Measurements from ENCODE around the gene ADARB1.

The ADARB1 gene

DNA sequence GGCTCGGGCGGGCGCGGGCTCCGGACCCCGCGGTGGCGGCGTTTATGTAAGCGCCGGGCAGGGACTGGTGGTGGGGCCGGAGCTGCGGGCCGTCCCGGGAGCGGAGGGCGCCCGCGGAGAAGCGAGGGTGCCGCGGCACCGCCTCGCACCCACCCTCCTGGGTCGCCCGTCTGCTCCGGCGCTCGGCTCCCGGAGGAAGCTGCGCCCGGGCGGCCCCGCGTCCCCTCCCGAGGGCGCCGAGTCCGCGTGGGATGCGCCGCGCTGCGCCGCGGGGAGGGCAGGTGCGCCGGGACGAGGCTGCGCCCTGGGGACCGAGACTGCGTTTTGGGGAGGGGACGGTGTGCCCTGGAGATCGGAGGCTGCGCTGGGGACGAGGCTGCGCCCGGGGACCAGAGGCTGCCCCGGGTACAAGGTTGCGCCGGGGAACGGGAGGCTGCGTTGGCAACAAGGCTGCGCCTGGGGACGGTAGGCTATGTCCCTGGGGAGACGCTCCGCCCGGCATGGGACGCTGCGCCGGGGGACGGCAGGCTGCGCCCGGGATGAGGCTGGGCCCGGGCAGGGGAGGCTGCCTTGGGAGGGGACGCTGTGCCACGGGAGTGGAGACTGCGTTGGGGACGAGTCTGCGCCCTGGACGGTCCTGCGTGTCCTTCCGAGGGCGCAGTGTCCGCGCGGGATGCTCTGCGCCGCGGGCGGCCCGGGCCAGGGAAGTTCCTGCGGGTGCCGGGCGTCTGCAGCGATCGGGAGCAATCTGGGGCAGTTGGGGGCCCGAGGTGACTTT is 627 bp downstream of the ADARB1 start:
- H3K4me3 ChIP-seq (ENCODE audit: low read depth, low read length): peak overlapping the region; percentile 39
- no peak overlapping the region for H3K9ac ChIP-seq
- no peaks in the 10 kb centered on the region for H3K4me1 ChIP-seq
- peak overlapping the region; percentile 62 for H2AFZ ChIP-seq
- H3K4me2 ChIP-seq (ENCODE audit: low read length): peak overlapping the region; percentile 69
- H3K36me3 ChIP-seq (ENCODE audit: control insufficient read depth, insufficient read depth, low read length): no peaks in the 10 kb centered on the region
- no peaks in the 10 kb centered on the region for H3K79me2 ChIP-seq
- no peaks in the 10 kb centered on the region for H3K27me3 ChIP-seq (ENCODE audit: control insufficient read depth, insufficient read depth, low read length)
- TF ChIP-seq, protein P1, sequence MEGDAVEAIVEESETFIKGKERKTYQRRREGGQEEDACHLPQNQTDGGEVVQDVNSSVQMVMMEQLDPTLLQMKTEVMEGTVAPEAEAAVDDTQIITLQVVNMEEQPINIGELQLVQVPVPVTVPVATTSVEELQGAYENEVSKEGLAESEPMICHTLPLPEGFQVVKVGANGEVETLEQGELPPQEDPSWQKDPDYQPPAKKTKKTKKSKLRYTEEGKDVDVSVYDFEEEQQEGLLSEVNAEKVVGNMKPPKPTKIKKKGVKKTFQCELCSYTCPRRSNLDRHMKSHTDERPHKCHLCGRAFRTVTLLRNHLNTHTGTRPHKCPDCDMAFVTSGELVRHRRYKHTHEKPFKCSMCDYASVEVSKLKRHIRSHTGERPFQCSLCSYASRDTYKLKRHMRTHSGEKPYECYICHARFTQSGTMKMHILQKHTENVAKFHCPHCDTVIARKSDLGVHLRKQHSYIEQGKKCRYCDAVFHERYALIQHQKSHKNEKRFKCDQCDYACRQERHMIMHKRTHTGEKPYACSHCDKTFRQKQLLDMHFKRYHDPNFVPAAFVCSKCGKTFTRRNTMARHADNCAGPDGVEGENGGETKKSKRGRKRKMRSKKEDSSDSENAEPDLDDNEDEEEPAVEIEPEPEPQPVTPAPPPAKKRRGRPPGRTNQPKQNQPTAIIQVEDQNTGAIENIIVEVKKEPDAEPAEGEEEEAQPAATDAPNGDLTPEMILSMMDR (IDR thresholded peaks at IDR 0.05): no peak
- no peak overlapping the region for H3K27ac ChIP-seq
- no peaks in the 10 kb centered on the region for H3K9me3 ChIP-seq (ENCODE audit: control insufficient read depth, low read length)

DNA sequence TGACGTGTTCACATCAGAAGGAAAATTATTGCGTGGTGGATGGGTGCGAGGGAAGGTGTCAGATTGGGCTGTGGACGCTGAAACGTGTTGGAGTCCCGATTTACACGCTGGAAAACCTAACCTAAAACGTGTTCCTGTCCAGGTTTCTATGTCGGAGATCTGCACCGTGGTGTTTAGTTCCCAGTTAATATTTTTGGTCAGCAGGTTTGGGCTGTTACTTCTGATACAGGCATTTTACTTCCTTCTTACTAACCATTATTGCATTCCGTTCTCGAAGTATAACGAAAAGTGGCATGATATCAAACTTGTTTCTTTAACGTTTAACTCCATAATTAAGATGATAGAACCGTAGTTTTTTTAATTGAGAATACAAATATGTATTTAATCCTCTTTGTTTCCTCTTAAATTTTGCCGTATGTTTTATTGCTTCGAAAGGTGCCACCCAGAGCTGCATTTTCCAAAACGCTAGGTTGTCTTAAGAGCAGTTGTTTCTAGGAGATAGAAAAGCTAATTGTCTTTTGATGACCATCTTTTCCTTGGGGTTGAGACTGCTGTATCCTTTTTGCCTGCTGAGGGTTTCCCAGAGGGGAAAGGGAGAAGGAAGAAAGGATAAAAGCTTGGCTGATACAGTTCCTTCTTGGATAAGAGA is 1.3 kb downstream of the ADARB1 start:
- no peaks in the 10 kb centered on the region for H3K4me1 ChIP-seq

DNA sequence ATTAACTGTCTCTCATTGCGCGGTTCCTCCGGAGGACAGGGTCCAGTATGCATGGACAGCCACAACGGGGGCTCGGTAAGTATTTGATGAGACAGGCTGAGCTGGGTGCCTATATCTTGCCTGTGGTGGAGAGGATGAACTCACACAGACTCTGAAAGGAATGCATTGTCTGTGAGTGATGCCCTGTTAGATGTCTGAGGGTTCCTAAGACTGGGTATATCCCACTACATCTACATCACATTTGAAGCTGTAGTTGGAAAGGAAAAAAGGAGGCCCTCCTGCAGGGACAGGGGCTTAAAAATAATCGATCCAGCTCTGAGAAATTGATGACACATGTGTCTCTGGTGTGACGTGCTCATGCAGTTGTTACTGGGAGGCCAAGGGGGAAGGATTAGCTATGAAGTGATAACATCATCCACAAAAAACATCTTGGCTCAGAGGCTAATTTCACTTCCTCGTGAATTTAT is 1.9 kb downstream of the ADARB1 start:
- no peaks in the 10 kb centered on the region for H3K27me3 ChIP-seq (ENCODE audit: control insufficient read depth, insufficient read depth, low read length)
- no peaks in the 10 kb centered on the region for H3K79me2 ChIP-seq
- H3K27ac ChIP-seq: no peak overlapping the region
- H3K4me1 ChIP-seq: no peaks in the 10 kb centered on the region
- TF ChIP-seq, protein P1 (IDR thresholded peaks at IDR 0.05): no peak
- no peaks in the 10 kb centered on the region for H3K9me3 ChIP-seq (ENCODE audit: control insufficient read depth, low read length)
- H3K4me2 ChIP-seq (ENCODE audit: low read length): no peak overlapping the region
- no peaks in the 10 kb centered on the region for H3K36me3 ChIP-seq (ENCODE audit: control insufficient read depth, insufficient read depth, low read length)
- no peak overlapping the region for H3K4me3 ChIP-seq (ENCODE audit: low read depth, low read length)
- H2AFZ ChIP-seq: no peak overlapping the region
- H3K9ac ChIP-seq: no peak overlapping the region

More for the DNA sequence above, 1.3 kb downstream of the ADARB1 start:
- Histone ChIP-seq H2AFZ (no peak overlapping the region), H3K9me3 (ENCODE audit: control insufficient read depth, low read length) (no peaks in the 10 kb centered on the region), H3K4me2 (ENCODE audit: low read length) (peak overlapping the region; percentile 69), H3K27me3 (ENCODE audit: control insufficient read depth, insufficient read depth, low read length) (no peaks in the 10 kb centered on the region), H3K27ac (no peak overlapping the region), H3K9ac (no peak overlapping the region), H3K4me3 (ENCODE audit: low read depth, low read length) (peak overlapping the region; percentile 39), H3K79me2 (no peaks in the 10 kb centered on the region), H3K36me3 (ENCODE audit: control insufficient read depth, insufficient read depth, low read length) (no peaks in the 10 kb centered on the region)
- TF ChIP-seq, protein P1 (IDR thresholded peaks at IDR 0.05): no peak

DNA sequence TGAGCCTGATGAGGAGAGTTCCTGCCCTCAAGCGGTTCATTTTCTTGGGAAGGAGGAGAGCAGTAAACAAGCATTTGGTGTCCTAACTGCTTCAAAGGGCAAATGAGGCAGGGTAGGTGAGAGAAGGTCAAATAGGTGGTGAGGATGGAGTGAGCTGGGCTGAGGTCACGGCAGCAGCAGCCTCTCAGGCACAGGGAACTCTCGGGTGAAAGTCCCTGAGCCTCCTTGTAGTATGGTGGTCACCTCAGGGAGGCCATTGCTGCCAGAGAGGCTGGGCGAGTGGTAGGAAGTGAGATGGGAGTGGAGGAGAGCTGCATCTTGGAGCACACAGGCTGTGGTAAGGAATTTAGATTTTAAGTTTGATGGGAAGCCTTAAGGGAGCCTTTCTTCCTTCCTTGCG is 4.0 kb downstream of the ADARB1 start:
- no peak overlapping the region for H2AFZ ChIP-seq
- no peak overlapping the region for H3K27ac ChIP-seq
- no peaks in the 10 kb centered on the region for H3K9me3 ChIP-seq (ENCODE audit: control insufficient read depth, low read length)
- no peak overlapping the region for H3K9ac ChIP-seq
- H3K27me3 ChIP-seq (ENCODE audit: control insufficient read depth, insufficient read depth, low read length): no peaks in the 10 kb centered on the region
- no peaks in the 10 kb centered on the region for H3K36me3 ChIP-seq (ENCODE audit: control insufficient read depth, insufficient read depth, low read length)
- no peak overlapping the region for H3K4me3 ChIP-seq (ENCODE audit: low read depth, low read length)
- no peak overlapping the region for H3K4me2 ChIP-seq (ENCODE audit: low read length)
- no peaks in the 10 kb centered on the region for H3K79me2 ChIP-seq
- H3K4me1 ChIP-seq: no peaks in the 10 kb centered on the region
- TF ChIP-seq, protein P1 (IDR thresholded peaks at IDR 0.05): no peak
